GM12864 (cell line): ENCODE measurements around the gene ALDH3A1.

Experiments
- DNase-seq: peaks from one replicate; pipeline ENCODE4 v3.0.0-alpha.2; 2011; ENCODE audit warnings: low read depth
- H3K4me3 ChIP-seq: 2 replicates; pipeline ENCODE4 v1.5.1; 2011; ENCODE audit warnings: mild to moderate bottlenecking, low read depth, low read length, control low read depth
- TF ChIP-seq, protein P1 (sequence below): IDR thresholded peaks from 2 replicates; pipeline ENCODE4 v1.5.1; 2011; ENCODE audit warnings: low read depth, mild to moderate bottlenecking, moderate library complexity, low read length, control low read depth, inconsistent platforms; ENCODE audit errors: missing control alignments

ALDH3A1 gene

DNA sequence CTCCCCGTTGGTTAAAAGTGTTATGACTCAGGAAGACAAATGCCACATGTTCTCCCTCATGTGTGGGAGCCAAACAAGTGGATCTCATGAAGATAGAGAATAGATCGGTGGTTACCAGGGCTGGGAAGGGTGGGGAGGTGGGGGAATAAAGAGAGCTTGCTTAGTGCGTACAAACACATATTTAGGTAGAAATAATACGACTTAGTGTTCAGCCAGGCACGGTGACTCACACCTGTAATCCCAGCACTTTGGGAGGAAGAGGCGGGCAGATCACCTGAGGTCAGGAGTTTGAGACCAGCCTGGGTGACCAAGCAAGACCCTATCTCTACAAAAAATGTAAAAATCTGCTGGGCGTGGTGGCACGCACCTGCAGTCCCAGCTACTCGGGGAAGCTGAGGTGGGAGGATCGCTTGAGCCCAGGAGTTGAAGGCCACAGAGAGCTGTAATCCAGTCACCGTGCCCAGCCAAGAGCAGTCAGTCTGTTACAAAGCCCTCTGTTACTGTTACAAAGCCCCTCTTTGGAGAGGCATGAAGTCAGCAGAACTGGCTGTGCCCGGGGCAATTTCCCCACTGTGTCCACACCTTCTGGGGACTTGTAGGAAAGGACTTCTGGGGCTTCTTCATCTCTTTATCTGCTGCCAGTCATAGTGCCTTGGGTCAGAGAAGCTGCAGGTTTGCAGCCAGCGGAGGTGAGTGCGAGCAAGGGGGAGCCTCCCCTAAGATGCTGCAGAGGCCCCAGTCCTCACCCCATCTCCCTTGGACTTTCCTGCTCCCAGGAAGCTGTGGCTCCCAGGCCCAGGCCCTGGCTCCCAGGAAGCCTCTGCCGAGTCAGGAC is 4.3 kb upstream of the ALDH3A1 start:
- TF ChIP-seq, protein P1, sequence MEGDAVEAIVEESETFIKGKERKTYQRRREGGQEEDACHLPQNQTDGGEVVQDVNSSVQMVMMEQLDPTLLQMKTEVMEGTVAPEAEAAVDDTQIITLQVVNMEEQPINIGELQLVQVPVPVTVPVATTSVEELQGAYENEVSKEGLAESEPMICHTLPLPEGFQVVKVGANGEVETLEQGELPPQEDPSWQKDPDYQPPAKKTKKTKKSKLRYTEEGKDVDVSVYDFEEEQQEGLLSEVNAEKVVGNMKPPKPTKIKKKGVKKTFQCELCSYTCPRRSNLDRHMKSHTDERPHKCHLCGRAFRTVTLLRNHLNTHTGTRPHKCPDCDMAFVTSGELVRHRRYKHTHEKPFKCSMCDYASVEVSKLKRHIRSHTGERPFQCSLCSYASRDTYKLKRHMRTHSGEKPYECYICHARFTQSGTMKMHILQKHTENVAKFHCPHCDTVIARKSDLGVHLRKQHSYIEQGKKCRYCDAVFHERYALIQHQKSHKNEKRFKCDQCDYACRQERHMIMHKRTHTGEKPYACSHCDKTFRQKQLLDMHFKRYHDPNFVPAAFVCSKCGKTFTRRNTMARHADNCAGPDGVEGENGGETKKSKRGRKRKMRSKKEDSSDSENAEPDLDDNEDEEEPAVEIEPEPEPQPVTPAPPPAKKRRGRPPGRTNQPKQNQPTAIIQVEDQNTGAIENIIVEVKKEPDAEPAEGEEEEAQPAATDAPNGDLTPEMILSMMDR, result no peak

DNA sequence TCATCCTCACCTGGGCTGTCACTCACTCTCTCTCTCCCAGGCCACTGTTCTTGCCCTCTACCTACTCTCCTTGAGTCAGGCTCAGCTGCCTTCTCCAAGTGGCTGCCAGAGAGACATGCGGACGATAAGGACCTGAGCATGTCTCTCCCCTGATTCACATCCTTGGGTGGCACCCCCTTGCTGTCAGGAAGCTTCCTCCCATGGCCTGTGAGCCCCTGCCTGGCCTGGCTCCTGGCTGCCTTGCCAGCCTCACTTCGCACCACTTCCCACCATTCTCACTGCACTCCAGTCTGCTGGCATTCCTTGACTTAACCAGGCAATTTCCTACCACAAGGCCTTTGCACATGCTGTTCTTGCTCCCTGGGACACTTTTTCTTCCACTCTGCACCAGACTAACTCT is 2.7 kb upstream of the ALDH3A1 start:
- DNase-seq, result no peak
- TF ChIP-seq, protein P1, result no peak
- H3K4me3 ChIP-seq, result no peak overlapping the region

More for the DNA sequence above, 4.3 kb upstream of the ALDH3A1 start:
- DNase-seq, result no peak
- no peak overlapping the region for H3K4me3 ChIP-seq

DNA sequence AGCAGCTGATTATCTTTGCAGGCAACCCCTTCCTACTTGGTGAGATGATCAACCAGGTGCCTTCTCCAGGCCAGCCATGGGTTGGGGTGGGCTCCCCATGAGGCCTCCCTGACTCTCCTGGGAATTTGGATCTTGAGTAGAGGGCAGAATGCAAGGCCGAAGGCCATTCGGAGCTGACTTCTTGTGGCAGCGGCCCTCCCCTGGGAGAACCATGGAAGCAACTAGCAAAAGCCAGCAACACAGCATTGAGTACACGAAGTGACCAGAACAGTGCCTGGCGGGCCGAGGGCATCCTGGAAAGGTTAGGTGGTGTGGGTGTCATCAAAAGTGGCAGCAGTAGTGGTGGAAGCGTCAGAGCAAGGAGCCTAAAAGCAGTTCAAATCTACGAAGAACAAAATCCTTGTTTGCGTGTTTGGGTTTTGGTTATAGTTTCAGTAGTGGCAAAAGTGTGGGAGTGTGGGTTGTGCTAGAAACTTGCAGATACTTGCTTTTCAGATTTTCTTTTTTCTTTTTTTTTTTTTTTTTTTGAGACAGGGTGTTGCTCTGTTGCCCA is 2.0 kb upstream of the ALDH3A1 start:
- H3K4me3 ChIP-seq, result no peak overlapping the region
- TF ChIP-seq, protein P1, result no peak
- DNase-seq, result no peak

DNA sequence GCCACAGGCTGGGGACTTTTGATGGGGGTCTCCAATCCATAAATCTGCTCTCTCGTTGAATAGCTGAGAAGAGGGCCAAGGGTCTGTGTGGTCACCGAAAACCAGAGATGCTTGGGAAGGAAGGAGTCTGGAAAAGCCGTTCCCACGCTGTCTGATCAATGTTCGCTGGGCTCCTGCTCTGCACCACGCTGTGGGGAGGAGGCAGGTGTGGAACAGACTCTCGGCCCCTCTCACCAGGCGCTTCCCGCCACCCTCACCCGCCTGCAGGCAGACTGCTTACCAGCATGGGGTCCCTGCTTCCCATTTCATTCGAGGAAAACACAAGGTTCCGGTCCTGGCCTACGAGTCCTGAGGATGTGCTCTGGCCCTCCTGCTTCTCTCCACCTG is 702 bp upstream of the ALDH3A1 start:
- no peak for DNase-seq
- TF ChIP-seq, protein P1, result no peak
- no peak overlapping the region for H3K4me3 ChIP-seq

DNA sequence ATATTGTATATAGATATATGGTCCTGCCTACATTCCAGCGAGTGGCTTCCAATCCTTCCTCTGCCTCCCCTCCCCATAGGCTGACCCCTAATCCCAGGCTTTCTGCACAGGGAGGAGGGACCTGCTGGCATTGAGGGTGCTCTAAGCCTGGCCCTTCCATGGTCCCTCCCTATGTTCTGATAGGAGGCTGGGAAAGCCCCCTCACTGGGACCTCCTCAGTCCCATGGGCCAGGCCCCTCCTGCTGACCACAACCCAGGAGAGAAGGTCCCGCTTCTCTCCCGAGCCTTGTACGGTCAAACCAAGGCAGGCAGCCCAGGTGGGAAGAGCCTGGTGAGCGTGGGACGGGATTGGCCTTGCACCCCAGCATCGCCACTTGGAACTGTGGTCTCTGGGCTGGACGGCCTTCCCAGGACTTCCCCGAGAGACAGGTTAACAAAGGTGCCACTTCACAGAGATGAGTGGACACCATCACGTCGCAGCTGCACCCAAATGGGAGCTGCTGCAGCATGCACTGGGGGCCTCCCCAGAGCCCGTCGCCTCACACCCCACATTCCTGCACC is 859 bp downstream of the ALDH3A1 start:
- TF ChIP-seq, protein P1, result no peak
- no peak overlapping the region for H3K4me3 ChIP-seq
- DNase-seq, result no peak

DNA sequence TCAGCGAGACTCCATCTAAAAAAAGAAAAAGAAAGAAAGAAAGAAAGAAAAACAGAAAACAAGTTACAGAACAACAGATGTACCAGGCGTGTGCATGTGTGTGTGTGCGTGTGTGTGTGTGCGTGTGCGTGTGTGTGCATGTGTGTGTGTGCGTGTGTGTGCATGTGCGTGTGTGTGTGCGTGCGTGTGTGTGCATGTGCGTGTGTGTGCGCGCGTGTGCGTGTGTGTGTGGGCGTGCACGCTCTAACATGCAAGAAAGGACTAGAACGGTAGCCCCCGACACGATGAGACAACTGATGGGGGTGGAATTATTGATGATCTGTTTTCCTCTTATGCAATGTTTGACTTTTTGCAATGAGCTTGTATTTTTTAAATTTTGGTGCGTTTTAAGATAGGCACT is 1.6 kb downstream of the ALDH3A1 start:
- TF ChIP-seq, protein P1, result no peak
- H3K4me3 ChIP-seq, result no peak overlapping the region
- DNase-seq, result no peak
